ENCODE data around the gene CALR3.

DNA sequence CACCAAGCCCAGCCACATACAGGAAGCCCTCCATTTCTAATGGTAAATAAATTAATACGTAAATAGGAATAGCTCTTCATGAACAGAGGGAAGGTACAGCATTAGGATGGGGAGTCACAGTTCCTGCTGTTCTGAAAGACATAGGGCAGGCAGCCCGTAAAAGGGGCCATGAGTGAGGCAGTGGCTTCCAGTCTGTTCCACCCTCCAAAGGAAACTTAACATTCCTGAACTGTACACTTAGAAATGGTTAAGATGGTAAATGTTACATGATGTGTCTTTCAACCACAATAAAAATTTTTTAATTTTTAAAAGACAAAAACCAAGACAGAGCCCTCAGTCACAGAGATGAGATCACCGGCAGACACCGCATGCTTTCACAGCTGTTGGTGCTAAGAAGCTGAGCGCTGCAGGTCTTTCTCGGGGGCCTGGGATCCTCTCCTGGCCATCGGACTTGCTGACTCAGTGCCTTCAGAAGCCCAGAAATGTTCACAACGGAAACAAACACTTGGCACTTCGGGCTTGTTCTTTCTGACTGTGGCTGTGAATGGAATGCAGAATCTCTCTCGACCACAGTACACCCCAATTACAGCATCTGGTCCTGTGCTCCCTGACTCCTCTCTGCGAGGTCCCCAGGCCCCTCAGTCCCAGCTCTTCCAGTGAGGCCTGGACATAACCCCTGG, 60.6 kb downstream of the CALR3 start:
- TF ChIP-seq, protein P1, sequence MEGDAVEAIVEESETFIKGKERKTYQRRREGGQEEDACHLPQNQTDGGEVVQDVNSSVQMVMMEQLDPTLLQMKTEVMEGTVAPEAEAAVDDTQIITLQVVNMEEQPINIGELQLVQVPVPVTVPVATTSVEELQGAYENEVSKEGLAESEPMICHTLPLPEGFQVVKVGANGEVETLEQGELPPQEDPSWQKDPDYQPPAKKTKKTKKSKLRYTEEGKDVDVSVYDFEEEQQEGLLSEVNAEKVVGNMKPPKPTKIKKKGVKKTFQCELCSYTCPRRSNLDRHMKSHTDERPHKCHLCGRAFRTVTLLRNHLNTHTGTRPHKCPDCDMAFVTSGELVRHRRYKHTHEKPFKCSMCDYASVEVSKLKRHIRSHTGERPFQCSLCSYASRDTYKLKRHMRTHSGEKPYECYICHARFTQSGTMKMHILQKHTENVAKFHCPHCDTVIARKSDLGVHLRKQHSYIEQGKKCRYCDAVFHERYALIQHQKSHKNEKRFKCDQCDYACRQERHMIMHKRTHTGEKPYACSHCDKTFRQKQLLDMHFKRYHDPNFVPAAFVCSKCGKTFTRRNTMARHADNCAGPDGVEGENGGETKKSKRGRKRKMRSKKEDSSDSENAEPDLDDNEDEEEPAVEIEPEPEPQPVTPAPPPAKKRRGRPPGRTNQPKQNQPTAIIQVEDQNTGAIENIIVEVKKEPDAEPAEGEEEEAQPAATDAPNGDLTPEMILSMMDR (IDR thresholded peaks at IDR 0.05 in 4 of 5, conservative IDR thresholded peaks at IDR 0.05 in 1 of 5) = no peak
- no peak for TF ChIP-seq POLR2A (IDR thresholded peaks at IDR 0.05)

Data from gastrocnemius medialis (tissue), 4 donors.